Adrenal gland (tissue), 5 donors: ENCODE results near the gene CERS2.

ENCODE experiments used
- POLR2A ChIP-seq, 2 donors: fragments of 450-650 bp; IDR thresholded peaks; one replicate each; pipeline ENCODE4 v1.6.1; 2017; ENCODE audit warnings: antibody characterized with exemption in 2 of 2, mild to moderate bottlenecking in 2 of 2, moderate library complexity in 1 of 2
- TF ChIP-seq, protein P1 (sequence below), 6 experiments: fragments of 450-650 bp in 4 of 6; fragments of 200-600 bp in 2 of 6; sonication (generic) in 1 of 6; IDR thresholded peaks; 1 replicate in 5 of 6; 2 replicates in 1 of 6; pipeline versions ENCODE4 v1.5.1 to v1.8.0; 2016 to 2021; ENCODE audit warnings: antibody characterized with exemption in 6 of 6, mild to moderate bottlenecking in 2 of 6, moderate library complexity in 1 of 6
- donor health status: DM: no; HTN: no; CAD: no.

DNA sequence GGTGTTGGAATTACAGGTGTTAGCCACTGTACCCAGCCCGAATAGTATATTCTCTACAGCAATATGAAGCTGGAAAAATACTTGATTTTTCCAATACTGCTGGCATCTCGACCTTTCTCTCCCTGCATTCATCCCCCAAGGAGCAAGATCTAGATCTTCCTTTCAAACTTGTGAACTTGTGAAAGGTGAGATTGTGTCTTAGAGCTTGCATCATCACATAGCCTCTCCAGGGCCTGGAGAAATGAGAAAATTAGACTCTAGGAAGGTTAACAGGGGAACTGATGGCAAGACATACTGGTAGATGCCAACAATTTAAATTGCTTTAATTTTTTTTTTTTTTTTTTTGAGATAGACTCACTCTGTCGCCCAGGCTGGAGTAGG lies 35.7 kb upstream of the CERS2 start:
- TF ChIP-seq, protein P1, sequence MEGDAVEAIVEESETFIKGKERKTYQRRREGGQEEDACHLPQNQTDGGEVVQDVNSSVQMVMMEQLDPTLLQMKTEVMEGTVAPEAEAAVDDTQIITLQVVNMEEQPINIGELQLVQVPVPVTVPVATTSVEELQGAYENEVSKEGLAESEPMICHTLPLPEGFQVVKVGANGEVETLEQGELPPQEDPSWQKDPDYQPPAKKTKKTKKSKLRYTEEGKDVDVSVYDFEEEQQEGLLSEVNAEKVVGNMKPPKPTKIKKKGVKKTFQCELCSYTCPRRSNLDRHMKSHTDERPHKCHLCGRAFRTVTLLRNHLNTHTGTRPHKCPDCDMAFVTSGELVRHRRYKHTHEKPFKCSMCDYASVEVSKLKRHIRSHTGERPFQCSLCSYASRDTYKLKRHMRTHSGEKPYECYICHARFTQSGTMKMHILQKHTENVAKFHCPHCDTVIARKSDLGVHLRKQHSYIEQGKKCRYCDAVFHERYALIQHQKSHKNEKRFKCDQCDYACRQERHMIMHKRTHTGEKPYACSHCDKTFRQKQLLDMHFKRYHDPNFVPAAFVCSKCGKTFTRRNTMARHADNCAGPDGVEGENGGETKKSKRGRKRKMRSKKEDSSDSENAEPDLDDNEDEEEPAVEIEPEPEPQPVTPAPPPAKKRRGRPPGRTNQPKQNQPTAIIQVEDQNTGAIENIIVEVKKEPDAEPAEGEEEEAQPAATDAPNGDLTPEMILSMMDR (IDR thresholded peaks at IDR 0.05), result no peak
- no peak for TF ChIP-seq POLR2A (IDR thresholded peaks at IDR 0.05)
